Natural killer cell (primary cell): Measurements from ENCODE around the gene LPIN1. TPM values are rescaled to one million over a fixed set of nuclear protein-coding genes. Genes with fewer than 3 reads are reported as not detected.

Experiments
- ATAC-seq, 3 donors: fragments of 150-1000 bp in 2 of 3; fragments of 200-7000 bp in 1 of 3; cut with Tn5 transposase; 1 replicate in 1 of 3; 2 replicates in 2 of 3; pipeline ENCODE4 v1.10.0; 2021; ENCODE audit warnings: mild to moderate bottlenecking in 2 of 3, moderate library complexity in 2 of 3
- DNase-seq, 2 donors: peaks; one replicate each; pipeline versions ENCODE4 v3.0.0 to v3.0.0-alpha.2; 2013 to 2021; ENCODE audit warnings: mixed read lengths in 1 of 2
- H3K27ac ChIP-seq: one replicate; pipeline ENCODE4 v1.5.1; 2013; ENCODE audit warnings: mild to moderate bottlenecking, low read length
- H3K27me3 ChIP-seq: one replicate; pipeline ENCODE4 v1.6.1; 2013; ENCODE audit warnings: low read length; ENCODE audit not compliant: control insufficient read depth, insufficient read depth
- H3K36me3 ChIP-seq: one replicate; pipeline ENCODE4 v1.6.1; 2013; ENCODE audit warnings: low read length; ENCODE audit not compliant: control insufficient read depth, insufficient read depth
- H3K4me1 ChIP-seq: one replicate; pipeline ENCODE4 v1.6.1; 2013; ENCODE audit warnings: low read length; ENCODE audit not compliant: control insufficient read depth, insufficient read depth
- H3K4me3 ChIP-seq: one replicate; pipeline ENCODE4 v1.5.1; 2013; ENCODE audit warnings: low read length
- H3K9me3 ChIP-seq: one replicate; pipeline ENCODE4 v1.6.1; 2013; ENCODE audit warnings: low read length; ENCODE audit not compliant: control insufficient read depth, insufficient read depth
- H3K27ac Mint-ChIP-seq, 2 donors: one replicate each; pipeline ENCODE4 v1.8.0; 2022; ENCODE audit warnings: mild to moderate bottlenecking in 2 of 2, mixed read lengths in 2 of 2, moderate library complexity in 1 of 2
- H3K27me3 Mint-ChIP-seq, 2 donors: one replicate each; pipeline ENCODE4 v1.8.0; 2022; ENCODE audit warnings: low read depth in 2 of 2, mixed read lengths in 2 of 2
- H3K36me3 Mint-ChIP-seq: one replicate; pipeline ENCODE4 v1.8.0; 2022; ENCODE audit warnings: mixed read lengths
- H3K4me1 Mint-ChIP-seq, 2 donors: one replicate each; pipeline ENCODE4 v1.8.0; 2022; ENCODE audit warnings: mixed read lengths in 2 of 2
- H3K4me3 Mint-ChIP-seq: one replicate; pipeline ENCODE4 v1.8.0; 2022; ENCODE audit warnings: mild to moderate bottlenecking, moderate library complexity, mixed read lengths
- H3K9me3 Mint-ChIP-seq, 2 donors: one replicate each; pipeline ENCODE4 v1.8.0; 2022; ENCODE audit warnings: mixed read lengths in 2 of 2
- WGBS: methylation state at CpG from one replicate; pipeline ENCODE4 v1.1.7; 2013; ENCODE audit warnings: missing lambda C conversion rate; ENCODE audit not compliant: insufficient coverage; 5-methylcytosine and 5-hydroxymethylcytosine counted together
- intact Hi-C: fragments of 100-400 bp; cut with micrococcal nuclease; formaldehyde crosslinking; loops from one replicate; pipeline ENCODE4 v1.14.2; 2022
- total RNA-seq, 4 donors: library from RNA; stranded (reverse); fragments of 120-200 nt in 1 of 4; gene quantifications; one replicate each; pipeline versions ENCODE4 v1.2.3 to v1.2.4, GENCODE V29; 2013 to 2022
- TF ChIP-seq, protein P1 (sequence below): fragments of 200-600 bp; IDR thresholded peaks from one replicate; pipeline ENCODE4 v1.8.0; 2022; ENCODE audit warnings: antibody characterized with exemption

LPIN1 gene
- total RNA-seq, 3 donors from 2014 or later (not counting 1 experiment from before 2014, with no cell fraction given), result 95.0 to 122 (median 118) TPM

GRCh38 chr2:11807156-11808015 is 61.0 kb downstream of the LPIN1 start:
- no peaks in the 10 kb centered on the region for H3K4me1 ChIP-seq
- H3K27ac ChIP-seq, result no peak overlapping the region
- no peak for ATAC-seq
- 91% methylated on average over 11 of the region's 11 CpGs for WGBS
- H3K27me3 ChIP-seq, result no peaks in the 10 kb centered on the region
- H3K27ac Mint-ChIP-seq, result no peak overlapping the region
- no peaks in the 10 kb centered on the region for H3K9me3 Mint-ChIP-seq
- H3K9me3 ChIP-seq, result no peaks in the 10 kb centered on the region
- peaks cover 15 to 25% of the 10 kb centered on the region in 2 donors for H3K4me1 Mint-ChIP-seq
- H3K4me3 Mint-ChIP-seq, result peak overlapping the region; percentile 9
- intact Hi-C loops, result no loop called here
- DNase-seq, result no peak
- H3K4me3 ChIP-seq, result no peak overlapping the region
- TF ChIP-seq, protein P1, sequence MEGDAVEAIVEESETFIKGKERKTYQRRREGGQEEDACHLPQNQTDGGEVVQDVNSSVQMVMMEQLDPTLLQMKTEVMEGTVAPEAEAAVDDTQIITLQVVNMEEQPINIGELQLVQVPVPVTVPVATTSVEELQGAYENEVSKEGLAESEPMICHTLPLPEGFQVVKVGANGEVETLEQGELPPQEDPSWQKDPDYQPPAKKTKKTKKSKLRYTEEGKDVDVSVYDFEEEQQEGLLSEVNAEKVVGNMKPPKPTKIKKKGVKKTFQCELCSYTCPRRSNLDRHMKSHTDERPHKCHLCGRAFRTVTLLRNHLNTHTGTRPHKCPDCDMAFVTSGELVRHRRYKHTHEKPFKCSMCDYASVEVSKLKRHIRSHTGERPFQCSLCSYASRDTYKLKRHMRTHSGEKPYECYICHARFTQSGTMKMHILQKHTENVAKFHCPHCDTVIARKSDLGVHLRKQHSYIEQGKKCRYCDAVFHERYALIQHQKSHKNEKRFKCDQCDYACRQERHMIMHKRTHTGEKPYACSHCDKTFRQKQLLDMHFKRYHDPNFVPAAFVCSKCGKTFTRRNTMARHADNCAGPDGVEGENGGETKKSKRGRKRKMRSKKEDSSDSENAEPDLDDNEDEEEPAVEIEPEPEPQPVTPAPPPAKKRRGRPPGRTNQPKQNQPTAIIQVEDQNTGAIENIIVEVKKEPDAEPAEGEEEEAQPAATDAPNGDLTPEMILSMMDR, result no peak
- peaks cover 64% of the 10 kb centered on the region for H3K36me3 ChIP-seq
- peaks cover 51% of the 10 kb centered on the region for H3K36me3 Mint-ChIP-seq
- no peaks in the 10 kb centered on the region for H3K27me3 Mint-ChIP-seq

- H3K4me3 Mint-ChIP-seq, result no peak overlapping the region
- no peaks in the 10 kb centered on the region for H3K9me3 Mint-ChIP-seq
- Histone ChIP-seq H3K4me1 (no peaks in the 10 kb centered on the region), H3K27ac (no peak overlapping the region), H3K36me3 (peaks cover 60% of the 10 kb centered on the region), H3K4me3 (no peak overlapping the region), H3K9me3 (no peaks in the 10 kb centered on the region), H3K27me3 (no peaks in the 10 kb centered on the region)
- WGBS, result 98% methylated on average over 8 of the region's 8 CpGs
- no peak overlapping the region for H3K27ac Mint-ChIP-seq
- peaks cover 15 to 30% of the 10 kb centered on the region in 2 donors for H3K4me1 Mint-ChIP-seq
- ATAC-seq (no peak), DNase-seq (no peak)
- intact Hi-C loops, result no loop called here
- TF ChIP-seq, protein P1, result no peak
- no peaks in the 10 kb centered on the region for H3K27me3 Mint-ChIP-seq
- peaks cover 46% of the 10 kb centered on the region for H3K36me3 Mint-ChIP-seq
Observed at GRCh38 chr2:11808016-11808400, 61.6 kb downstream of the LPIN1 start.

- Histone ChIP-seq H3K9me3 (no peaks in the 10 kb centered on the region), H3K27me3 (no peaks in the 10 kb centered on the region), H3K4me1 (no peaks in the 10 kb centered on the region), H3K36me3 (peaks cover 46% of the 10 kb centered on the region), H3K27ac (no peak overlapping the region), H3K4me3 (no peak overlapping the region)
- TF ChIP-seq, protein P1, result no peak
- DNase-seq (no peak), ATAC-seq (no peak)
- intact Hi-C loops, result no loop called here
- Mint-ChIP-seq H3K4me1 (peaks cover 15 to 30% of the 10 kb centered on the region in 2 donors), H3K36me3 (peaks cover 30% of the 10 kb centered on the region), H3K9me3 (no peaks in the 10 kb centered on the region), H3K27me3 (no peaks in the 10 kb centered on the region), H3K27ac (peak overlapping the region in 1 of 2 donors; percentile 9), H3K4me3 (no peak overlapping the region)
- WGBS, result 94% methylated on average over 11 of the region's 12 CpGs
Observed at GRCh38 chr2:11809586-11810236, 63.3 kb downstream of the LPIN1 start.
